Measurements from ENCODE around the gene RPL6. TPM values are rescaled to one million over a fixed set of nuclear protein-coding genes. Genes with fewer than 3 reads are reported as not detected.
A peak's percentile ranks its signal among the peaks of the same experiment; 100 is the strongest.
"Not testable (repeated sequence)": the region's sequence is repeated elsewhere in the genome, so short reads cannot be mapped to it uniquely, and the experiment has no call there.

Gene RPL6
- total RNA-seq, 2 experiments from 2014 or later, result 1,954 to 1,972 TPM

DNA sequence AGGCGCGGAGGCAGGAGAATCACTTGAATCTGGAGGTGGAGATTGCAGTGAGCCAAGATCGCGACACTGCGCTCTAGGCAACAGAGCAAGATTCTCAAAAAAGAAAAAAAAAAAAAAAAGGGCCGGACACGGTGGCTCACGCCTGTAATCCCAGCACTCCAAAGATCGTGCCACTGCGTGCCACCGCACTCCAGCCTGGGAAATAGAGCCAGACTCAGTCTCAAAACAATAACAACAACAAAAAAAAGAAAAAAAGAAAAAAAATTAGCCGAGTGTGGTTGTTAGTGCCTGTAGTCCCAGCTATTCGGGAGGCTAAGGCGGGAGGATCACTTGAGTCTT is 470 bp upstream of the RPL6 start:
- ChIA-PET CTCF (interaction anchor here (1.3 to 1.8 kb wide), 3 partner anchors 7 to 465 kb away, joined by 3 to 13 read pairs (median 6); no protein-coding TSS in a partner anchor), POLR2A (interaction anchor here (0.5 kb wide), 1 partner anchor 398 kb away, joined by 3 read pairs; no protein-coding TSS in a partner anchor)
- Mint-ChIP-seq H3K4me3 (peak overlapping the region; percentile 99), H3K27ac (peak overlapping the region; percentile 100), H3K4me1 (ENCODE audit: low read depth) (peaks cover 35% of the 10 kb centered on the region), H3K27me3 (no peaks in the 10 kb centered on the region), H3K9me3 (no peaks in the 10 kb centered on the region), H3K36me3 (ENCODE audit: low read depth) (peaks cover 47% of the 10 kb centered on the region)
- intact Hi-C loops (cut with micrococcal nuclease), result no loop called here
- TF ChIP-seq, protein P1, sequence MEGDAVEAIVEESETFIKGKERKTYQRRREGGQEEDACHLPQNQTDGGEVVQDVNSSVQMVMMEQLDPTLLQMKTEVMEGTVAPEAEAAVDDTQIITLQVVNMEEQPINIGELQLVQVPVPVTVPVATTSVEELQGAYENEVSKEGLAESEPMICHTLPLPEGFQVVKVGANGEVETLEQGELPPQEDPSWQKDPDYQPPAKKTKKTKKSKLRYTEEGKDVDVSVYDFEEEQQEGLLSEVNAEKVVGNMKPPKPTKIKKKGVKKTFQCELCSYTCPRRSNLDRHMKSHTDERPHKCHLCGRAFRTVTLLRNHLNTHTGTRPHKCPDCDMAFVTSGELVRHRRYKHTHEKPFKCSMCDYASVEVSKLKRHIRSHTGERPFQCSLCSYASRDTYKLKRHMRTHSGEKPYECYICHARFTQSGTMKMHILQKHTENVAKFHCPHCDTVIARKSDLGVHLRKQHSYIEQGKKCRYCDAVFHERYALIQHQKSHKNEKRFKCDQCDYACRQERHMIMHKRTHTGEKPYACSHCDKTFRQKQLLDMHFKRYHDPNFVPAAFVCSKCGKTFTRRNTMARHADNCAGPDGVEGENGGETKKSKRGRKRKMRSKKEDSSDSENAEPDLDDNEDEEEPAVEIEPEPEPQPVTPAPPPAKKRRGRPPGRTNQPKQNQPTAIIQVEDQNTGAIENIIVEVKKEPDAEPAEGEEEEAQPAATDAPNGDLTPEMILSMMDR (IDR thresholded peaks at IDR 0.05), result no peak
- ATAC-seq (no peak), DNase-seq (no peak)

DNA sequence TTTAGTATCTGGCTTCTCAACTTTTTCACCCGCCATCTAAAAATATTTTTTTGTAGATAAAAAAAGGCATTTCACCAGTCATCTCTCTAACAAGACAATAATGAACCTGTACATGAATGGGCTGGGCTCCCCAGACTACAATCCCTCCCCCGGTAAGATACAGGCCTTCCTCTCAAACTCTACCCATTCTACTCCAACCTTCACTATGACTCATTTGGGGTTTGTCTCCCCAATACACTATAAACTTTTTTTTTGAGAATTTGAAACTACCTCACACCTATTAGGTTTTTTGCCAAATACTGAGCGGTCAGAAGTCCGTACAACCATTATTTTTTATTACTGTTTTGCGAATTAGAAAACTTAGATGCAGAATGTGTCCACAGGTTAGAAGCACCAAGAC is 784 bp downstream of the RPL6 start:
- H3K27ac Mint-ChIP-seq, result peak overlapping the region; percentile 100
- POLR2A ChIA-PET, result interaction anchor here (0.6 kb wide), 1 partner anchor 745 kb away, joined by 3 read pairs; no protein-coding TSS in a partner anchor
- H3K27me3 Mint-ChIP-seq, result no peaks in the 10 kb centered on the region
- peaks cover 35% of the 10 kb centered on the region for H3K4me1 Mint-ChIP-seq (ENCODE audit: low read depth)
- H3K4me3 Mint-ChIP-seq, result peak overlapping the region; percentile 99
- intact Hi-C loops (cut with micrococcal nuclease), result no loop called here
- peaks cover 56% of the 10 kb centered on the region for H3K36me3 Mint-ChIP-seq (ENCODE audit: low read depth)
- DNase-seq, result no peak
- CTCF ChIA-PET, result no interaction called here
- no peak for ATAC-seq
- no peaks in the 10 kb centered on the region for H3K9me3 Mint-ChIP-seq
- TF ChIP-seq, protein P1 (IDR thresholded peaks at IDR 0.05), result no peak

DNA sequence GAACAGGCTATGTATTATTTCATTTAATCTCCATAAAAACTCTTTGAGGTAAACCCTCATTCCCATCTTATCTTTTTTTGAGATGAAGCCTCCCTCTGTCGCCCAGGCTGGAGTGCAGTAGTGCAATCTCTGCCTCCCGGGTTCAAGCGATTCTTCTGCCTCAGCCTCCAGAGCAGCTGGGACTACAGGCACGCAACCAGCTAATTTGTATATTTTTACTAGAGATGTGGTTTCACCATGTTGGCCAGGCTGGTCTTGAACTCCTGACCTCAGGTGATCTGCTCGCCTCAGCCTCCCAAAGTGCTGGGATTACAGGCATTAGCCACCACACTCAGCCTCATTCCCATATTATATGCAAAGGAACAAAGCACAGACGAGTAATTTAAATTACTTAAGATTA is 1.7 kb downstream of the RPL6 start:
- Mint-ChIP-seq H3K27ac (peak overlapping the region; percentile 100), H3K4me1 (ENCODE audit: low read depth) (peaks cover 35% of the 10 kb centered on the region), H3K36me3 (ENCODE audit: low read depth) (peaks cover 56% of the 10 kb centered on the region), H3K4me3 (peak overlapping the region; percentile 99)
- POLR2A ChIA-PET, result interaction anchor here (0.6 kb wide), 1 partner anchor 746 kb away, joined by 3 read pairs; no protein-coding TSS in a partner anchor
- H3K27me3 Mint-ChIP-seq; H3K9me3 Mint-ChIP-seq; intact Hi-C loops (cut with micrococcal nuclease); ATAC-seq; DNase-seq: not testable (repeated sequence)
- CTCF ChIA-PET, result interaction anchor here (1.7 kb wide), 1 partner anchor 20 kb away, joined by 4 read pairs; no protein-coding TSS in a partner anchor

DNA sequence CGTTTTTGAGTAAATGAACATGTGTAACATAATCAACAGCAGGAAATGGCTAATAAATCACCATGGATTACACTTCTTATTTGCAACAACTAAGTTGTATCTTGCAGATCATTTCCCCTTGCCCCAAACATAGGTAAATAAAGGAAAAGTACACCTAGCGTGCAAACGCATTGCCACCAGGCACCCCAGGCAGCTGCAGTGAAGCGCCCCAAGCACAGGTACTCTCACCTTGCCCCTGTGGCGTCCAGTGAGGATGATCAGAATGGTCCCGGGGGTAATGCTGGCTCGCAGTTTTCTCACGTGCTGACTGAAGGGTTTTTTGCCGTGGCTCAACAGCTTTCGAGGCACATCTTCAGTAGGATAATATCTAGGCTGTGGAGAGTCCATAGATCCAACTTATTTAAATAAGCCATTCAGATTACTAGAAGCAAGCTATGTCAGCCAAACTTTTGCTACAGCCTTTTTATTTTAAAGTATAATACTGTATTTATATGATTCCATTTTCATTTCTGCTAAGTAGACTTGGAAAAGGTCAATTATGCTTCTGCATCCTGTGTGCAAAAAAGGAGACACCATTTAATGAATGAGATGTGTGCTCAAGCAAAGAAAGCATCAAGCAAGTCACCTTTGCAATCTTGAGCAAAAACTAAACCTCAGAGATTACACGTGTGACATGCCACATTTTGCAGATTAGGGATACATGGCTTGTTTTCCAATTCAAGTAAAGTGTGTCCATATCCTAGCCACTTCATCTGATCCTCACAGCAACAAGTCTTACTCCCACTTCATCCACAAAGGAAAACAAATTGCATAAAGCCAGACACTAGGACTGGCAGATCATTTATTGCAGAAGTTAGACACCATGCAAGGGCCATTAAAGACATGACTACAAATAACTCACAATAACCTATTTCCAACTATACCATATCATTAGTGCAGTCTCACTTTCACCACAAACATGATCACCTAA is 2.6 kb downstream of the RPL6 start:
- Mint-ChIP-seq H3K9me3 (no peaks in the 10 kb centered on the region), H3K27ac (peak overlapping the region; percentile 100), H3K4me1 (ENCODE audit: low read depth) (peaks cover 35% of the 10 kb centered on the region), H3K36me3 (ENCODE audit: low read depth) (peaks cover 56% of the 10 kb centered on the region), H3K4me3 (peak overlapping the region; percentile 99), H3K27me3 (no peaks in the 10 kb centered on the region)
- intact Hi-C loops (cut with micrococcal nuclease), result no loop called here
- ChIA-PET CTCF (interaction anchor here (0.8 to 1.8 kb wide), 3 partner anchors 20 to 209 kb away, joined by 3 to 5 read pairs (median 4); no protein-coding TSS in a partner anchor), POLR2A (interaction anchor here (0.9 kb wide), 1 partner anchor 12 kb away, joined by 4 read pairs; the partner anchor contains the start of gene PTPN11)
- DNase-seq (no peak), ATAC-seq (no peak)
- TF ChIP-seq, protein P1 (IDR thresholded peaks at IDR 0.05), result no peak

DNA sequence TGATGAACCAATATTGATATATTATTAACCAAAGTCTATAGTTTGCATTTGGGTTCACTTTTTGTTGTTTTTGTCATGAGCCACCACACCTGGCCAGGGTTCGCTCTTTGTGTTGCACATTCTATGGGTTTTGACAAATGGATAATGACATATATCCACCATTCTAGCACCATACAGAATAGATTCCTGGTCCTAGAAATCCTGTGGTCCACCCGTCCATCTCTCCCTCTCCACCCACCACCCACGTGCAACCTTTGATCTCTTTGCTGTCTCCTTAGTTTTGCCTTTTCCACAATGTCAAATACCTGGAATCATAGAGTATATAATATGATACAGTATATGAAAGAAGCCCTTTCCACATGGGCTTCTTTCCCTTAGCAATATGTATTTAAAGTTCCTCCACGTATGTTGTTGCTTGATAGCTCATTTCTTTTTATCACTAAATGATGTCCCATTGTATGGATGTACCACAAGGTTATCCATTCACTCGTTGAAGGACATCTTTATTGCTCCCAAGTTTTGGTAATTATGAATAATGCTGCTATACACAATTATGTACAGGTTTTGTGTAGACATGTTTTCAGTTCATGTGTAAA is 7.4 kb downstream of the RPL6 start:
- ATAC-seq (no peak), DNase-seq (no peak)
- no peak overlapping the region for H3K4me3 Mint-ChIP-seq
- ChIA-PET CTCF (interaction anchor here (1.0 kb wide), 1 partner anchor 9 kb away, joined by 3 read pairs; no protein-coding TSS in a partner anchor), POLR2A (interaction anchor here (1.4 to 1.6 kb wide), 2 partner anchors 9 to 15 kb away, joined by 6 read pairs; no protein-coding TSS in a partner anchor)
- H3K4me1 Mint-ChIP-seq (ENCODE audit: low read depth), result peaks cover 18% of the 10 kb centered on the region
- intact Hi-C loops (cut with micrococcal nuclease), result no loop called here
- H3K36me3 Mint-ChIP-seq (ENCODE audit: low read depth), result peaks cover 30% of the 10 kb centered on the region
- H3K9me3 Mint-ChIP-seq, result no peaks in the 10 kb centered on the region
- H3K27me3 Mint-ChIP-seq, result no peaks in the 10 kb centered on the region
- TF ChIP-seq, protein P1 (IDR thresholded peaks at IDR 0.05), result no peak
- H3K27ac Mint-ChIP-seq, result no peak overlapping the region
